ENCODE data around the gene KCNQ5.

Gene KCNQ5

DNA sequence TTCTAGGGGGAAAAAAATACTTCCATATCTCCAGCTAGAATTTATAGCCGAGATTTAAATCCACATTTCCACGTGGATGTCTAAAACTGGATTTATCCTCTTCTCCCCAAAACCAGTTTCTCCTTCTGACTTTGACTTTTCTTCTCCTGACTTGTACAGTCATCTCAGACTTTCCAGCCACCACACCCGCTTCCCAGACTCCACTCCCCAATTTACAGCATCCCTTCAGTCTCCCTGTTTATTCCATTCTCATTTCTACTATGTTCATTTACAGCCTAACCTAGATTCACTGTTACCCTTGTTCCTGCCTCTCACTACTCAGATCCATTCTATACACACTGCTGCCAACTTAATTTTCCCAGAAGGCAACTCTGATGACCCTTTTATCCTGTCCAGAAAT is 378.6 kb downstream of the KCNQ5 start:
- Histone ChIP-seq H3K9ac (ENCODE audit: low read length) (no peak overlapping the region), H3K27me3 (ENCODE audit: control insufficient read depth, insufficient read depth, low read length) (no peaks in the 10 kb centered on the region), H3K4me3 (ENCODE audit: low read length) (no peak overlapping the region), H3K27ac (ENCODE audit: low read length) (no peak overlapping the region), H3K36me3 (ENCODE audit: control insufficient read depth, low read depth, low read length) (no peaks in the 10 kb centered on the region), H3K9me3 (ENCODE audit: control insufficient read depth, low read depth, low read length) (no peaks in the 10 kb centered on the region), H3K4me1 (ENCODE audit: control insufficient read depth, low read depth, low read length) (peaks cover 1% of the 10 kb centered on the region)

DNA sequence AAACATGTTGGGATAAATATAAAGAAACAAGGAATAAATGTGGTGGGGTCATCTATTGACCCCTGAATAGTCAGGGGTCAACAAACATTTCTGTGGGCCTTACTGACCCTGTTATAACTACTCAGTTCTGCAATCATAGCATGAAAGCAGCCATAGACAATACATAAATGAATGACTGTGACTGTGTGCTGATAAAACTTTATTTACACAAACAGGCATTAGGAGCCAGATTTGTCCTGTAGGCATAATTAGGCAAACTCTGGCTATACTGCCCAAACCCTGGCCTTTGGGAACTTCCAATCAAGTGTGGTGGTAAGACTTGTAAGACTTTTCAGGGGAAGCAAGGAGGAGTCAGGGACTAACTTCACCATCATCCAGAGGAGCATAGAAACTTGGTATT is 380.7 kb downstream of the KCNQ5 start:
- Histone ChIP-seq H3K9ac (ENCODE audit: low read length) (no peak overlapping the region), H3K27ac (ENCODE audit: low read length) (no peak overlapping the region), H3K9me3 (ENCODE audit: control insufficient read depth, low read depth, low read length) (no peaks in the 10 kb centered on the region), H3K36me3 (ENCODE audit: control insufficient read depth, low read depth, low read length) (no peaks in the 10 kb centered on the region), H3K27me3 (ENCODE audit: control insufficient read depth, insufficient read depth, low read length) (no peaks in the 10 kb centered on the region), H3K4me1 (ENCODE audit: control insufficient read depth, low read depth, low read length) (peaks cover 4% of the 10 kb centered on the region), H3K4me3 (ENCODE audit: low read length) (no peak overlapping the region)

DNA sequence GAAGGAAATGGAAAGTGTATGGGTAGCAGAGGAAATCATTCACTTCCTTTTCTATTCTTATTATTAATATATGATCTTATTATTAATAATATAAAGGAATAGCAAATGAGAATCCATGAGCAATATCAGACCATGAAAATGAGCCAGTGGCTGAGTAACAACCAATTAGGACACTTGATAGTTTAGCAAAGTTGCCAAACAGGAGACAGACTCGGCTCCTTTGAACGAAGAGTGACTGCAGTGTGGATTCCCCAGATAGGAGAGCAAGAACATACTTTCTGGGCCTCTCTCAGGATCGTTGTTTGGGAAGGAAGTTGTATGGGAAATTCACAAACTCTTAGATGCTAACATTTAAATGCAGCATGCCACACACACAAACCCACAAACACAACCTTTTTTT is 381.4 kb downstream of the KCNQ5 start:
- H3K4me1 ChIP-seq (ENCODE audit: control insufficient read depth, low read depth, low read length) = peaks cover 4% of the 10 kb centered on the region
- H3K36me3 ChIP-seq (ENCODE audit: control insufficient read depth, low read depth, low read length) = no peaks in the 10 kb centered on the region
- no peak overlapping the region for H3K4me3 ChIP-seq (ENCODE audit: low read length)
- no peaks in the 10 kb centered on the region for H3K27me3 ChIP-seq (ENCODE audit: control insufficient read depth, insufficient read depth, low read length)
- no peaks in the 10 kb centered on the region for H3K9me3 ChIP-seq (ENCODE audit: control insufficient read depth, low read depth, low read length)
- H3K9ac ChIP-seq (ENCODE audit: low read length) = no peak overlapping the region
- H3K27ac ChIP-seq (ENCODE audit: low read length) = no peak overlapping the region

GRCh38 chr6:73004231-73004630 is 382.4 kb downstream of the KCNQ5 start:
- Histone ChIP-seq H3K4me3 (ENCODE audit: low read length) (no peak overlapping the region), H3K27ac (ENCODE audit: low read length) (no peak overlapping the region), H3K27me3 (ENCODE audit: control insufficient read depth, insufficient read depth, low read length) (no peaks in the 10 kb centered on the region), H3K36me3 (ENCODE audit: control insufficient read depth, low read depth, low read length) (no peaks in the 10 kb centered on the region), H3K9ac (ENCODE audit: low read length) (no peak overlapping the region), H3K4me1 (ENCODE audit: control insufficient read depth, low read depth, low read length) (peaks cover 4% of the 10 kb centered on the region), H3K9me3 (ENCODE audit: control insufficient read depth, low read depth, low read length) (no peaks in the 10 kb centered on the region)

- Histone ChIP-seq H3K36me3 (ENCODE audit: control insufficient read depth, low read depth, low read length) (no peaks in the 10 kb centered on the region), H3K9me3 (ENCODE audit: control insufficient read depth, low read depth, low read length) (no peaks in the 10 kb centered on the region), H3K9ac (ENCODE audit: low read length) (no peak overlapping the region), H3K4me1 (ENCODE audit: control insufficient read depth, low read depth, low read length) (peaks cover 4% of the 10 kb centered on the region), H3K27ac (ENCODE audit: low read length) (no peak overlapping the region), H3K27me3 (ENCODE audit: control insufficient read depth, insufficient read depth, low read length) (no peaks in the 10 kb centered on the region), H3K4me3 (ENCODE audit: low read length) (no peak overlapping the region)
Observed at GRCh38 chr6:73004861-73005260, 383.0 kb downstream of the KCNQ5 start.

DNA sequence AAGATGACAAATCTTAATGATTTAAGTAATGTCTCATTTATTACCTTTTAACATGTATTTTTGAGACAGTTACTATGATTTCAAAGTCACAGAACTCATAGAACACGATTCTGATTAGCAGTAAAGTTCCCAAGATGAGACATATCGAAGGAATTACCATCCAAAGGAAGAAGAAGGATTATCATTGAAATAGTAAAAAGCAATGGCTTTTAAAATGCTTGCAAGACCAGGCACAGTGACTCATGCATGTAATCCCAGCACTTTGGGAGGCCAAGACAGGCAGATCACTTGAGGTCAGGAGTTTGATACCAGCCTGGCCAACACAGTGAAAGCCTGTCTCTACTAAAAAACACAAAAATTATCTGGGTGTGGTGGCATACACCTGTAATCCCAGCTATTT is 384.3 kb downstream of the KCNQ5 start:
- no peaks in the 10 kb centered on the region for H3K36me3 ChIP-seq (ENCODE audit: control insufficient read depth, low read depth, low read length)
- H3K27me3 ChIP-seq (ENCODE audit: control insufficient read depth, insufficient read depth, low read length) = no peaks in the 10 kb centered on the region
- no peaks in the 10 kb centered on the region for H3K9me3 ChIP-seq (ENCODE audit: control insufficient read depth, low read depth, low read length)
- H3K4me1 ChIP-seq (ENCODE audit: control insufficient read depth, low read depth, low read length) = peaks cover 4% of the 10 kb centered on the region
- H3K4me3 ChIP-seq (ENCODE audit: low read length) = no peak overlapping the region
- no peak overlapping the region for H3K27ac ChIP-seq (ENCODE audit: low read length)
- H3K9ac ChIP-seq (ENCODE audit: low read length) = no peak overlapping the region

GRCh38 chr6:73011945-73012344 is 390.1 kb downstream of the KCNQ5 start:
- H3K9me3 ChIP-seq (ENCODE audit: control insufficient read depth, low read depth, low read length) = no peaks in the 10 kb centered on the region
- no peak overlapping the region for H3K9ac ChIP-seq (ENCODE audit: low read length)
- H3K4me1 ChIP-seq (ENCODE audit: control insufficient read depth, low read depth, low read length) = no peaks in the 10 kb centered on the region
- no peaks in the 10 kb centered on the region for H3K27me3 ChIP-seq (ENCODE audit: control insufficient read depth, insufficient read depth, low read length)
- no peak overlapping the region for H3K27ac ChIP-seq (ENCODE audit: low read length)
- no peak overlapping the region for H3K4me3 ChIP-seq (ENCODE audit: low read length)
- no peaks in the 10 kb centered on the region for H3K36me3 ChIP-seq (ENCODE audit: control insufficient read depth, low read depth, low read length)

GRCh38 chr6:73017476-73017875 is 395.6 kb downstream of the KCNQ5 start:
- Histone ChIP-seq H3K27me3 (ENCODE audit: control insufficient read depth, insufficient read depth, low read length) (no peaks in the 10 kb centered on the region), H3K9me3 (ENCODE audit: control insufficient read depth, low read depth, low read length) (no peaks in the 10 kb centered on the region), H3K4me3 (ENCODE audit: low read length) (no peak overlapping the region), H3K9ac (ENCODE audit: low read length) (no peak overlapping the region), H3K36me3 (ENCODE audit: control insufficient read depth, low read depth, low read length) (no peaks in the 10 kb centered on the region), H3K4me1 (ENCODE audit: control insufficient read depth, low read depth, low read length) (no peaks in the 10 kb centered on the region), H3K27ac (ENCODE audit: low read length) (no peak overlapping the region)

DNA sequence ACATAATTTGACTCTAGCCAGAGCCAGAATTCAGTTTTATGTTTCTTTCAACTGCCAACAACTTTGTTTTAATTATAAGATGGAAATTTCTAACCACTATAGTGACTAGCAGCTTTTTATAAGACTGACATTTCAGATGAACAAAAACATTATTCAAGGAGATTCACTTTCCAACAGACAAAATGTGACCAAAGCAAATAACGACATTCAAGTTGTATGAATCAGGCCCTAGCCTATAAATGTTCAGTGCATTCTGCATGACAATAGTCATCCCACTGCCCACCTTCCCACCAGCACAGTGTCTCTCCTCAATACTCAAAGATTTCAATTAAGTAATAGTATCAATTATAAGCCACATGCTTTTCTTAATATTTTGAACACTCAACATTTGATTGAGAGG is 402.7 kb downstream of the KCNQ5 start:
- H3K4me3 ChIP-seq (ENCODE audit: low read length) = no peak overlapping the region
- H3K9me3 ChIP-seq (ENCODE audit: control insufficient read depth, low read depth, low read length) = no peaks in the 10 kb centered on the region
- H3K36me3 ChIP-seq (ENCODE audit: control insufficient read depth, low read depth, low read length) = no peaks in the 10 kb centered on the region
- no peaks in the 10 kb centered on the region for H3K27me3 ChIP-seq (ENCODE audit: control insufficient read depth, insufficient read depth, low read length)
- no peak overlapping the region for H3K27ac ChIP-seq (ENCODE audit: low read length)
- peaks cover 18% of the 10 kb centered on the region for H3K4me1 ChIP-seq (ENCODE audit: control insufficient read depth, low read depth, low read length)
- H3K9ac ChIP-seq (ENCODE audit: low read length) = no peak overlapping the region

DNA sequence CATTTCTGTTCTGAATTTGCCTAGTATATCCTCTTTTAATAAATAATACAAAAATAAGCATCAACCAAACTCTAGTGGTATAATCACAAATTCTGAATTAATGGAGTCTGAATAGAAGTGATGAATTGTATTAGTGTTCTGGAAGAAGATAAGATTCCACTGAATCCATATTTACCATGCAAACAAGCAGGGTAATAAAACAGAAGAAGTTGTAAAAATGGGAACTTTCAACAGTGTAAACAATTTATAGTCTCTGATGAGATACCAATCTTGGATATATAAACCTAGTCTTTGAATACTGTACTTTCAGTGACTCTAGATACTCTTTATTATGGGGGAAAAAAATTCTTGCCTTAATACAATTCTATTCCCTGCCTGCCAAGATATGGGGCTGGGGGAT is 405.8 kb downstream of the KCNQ5 start:
- H3K27me3 ChIP-seq (ENCODE audit: control insufficient read depth, insufficient read depth, low read length) = no peaks in the 10 kb centered on the region
- H3K9me3 ChIP-seq (ENCODE audit: control insufficient read depth, low read depth, low read length) = no peaks in the 10 kb centered on the region
- no peaks in the 10 kb centered on the region for H3K36me3 ChIP-seq (ENCODE audit: control insufficient read depth, low read depth, low read length)
- H3K4me1 ChIP-seq (ENCODE audit: control insufficient read depth, low read depth, low read length) = peaks cover 18% of the 10 kb centered on the region
- H3K4me3 ChIP-seq (ENCODE audit: low read length) = no peak overlapping the region
- H3K9ac ChIP-seq (ENCODE audit: low read length) = no peak overlapping the region
- no peak overlapping the region for H3K27ac ChIP-seq (ENCODE audit: low read length)

DNA sequence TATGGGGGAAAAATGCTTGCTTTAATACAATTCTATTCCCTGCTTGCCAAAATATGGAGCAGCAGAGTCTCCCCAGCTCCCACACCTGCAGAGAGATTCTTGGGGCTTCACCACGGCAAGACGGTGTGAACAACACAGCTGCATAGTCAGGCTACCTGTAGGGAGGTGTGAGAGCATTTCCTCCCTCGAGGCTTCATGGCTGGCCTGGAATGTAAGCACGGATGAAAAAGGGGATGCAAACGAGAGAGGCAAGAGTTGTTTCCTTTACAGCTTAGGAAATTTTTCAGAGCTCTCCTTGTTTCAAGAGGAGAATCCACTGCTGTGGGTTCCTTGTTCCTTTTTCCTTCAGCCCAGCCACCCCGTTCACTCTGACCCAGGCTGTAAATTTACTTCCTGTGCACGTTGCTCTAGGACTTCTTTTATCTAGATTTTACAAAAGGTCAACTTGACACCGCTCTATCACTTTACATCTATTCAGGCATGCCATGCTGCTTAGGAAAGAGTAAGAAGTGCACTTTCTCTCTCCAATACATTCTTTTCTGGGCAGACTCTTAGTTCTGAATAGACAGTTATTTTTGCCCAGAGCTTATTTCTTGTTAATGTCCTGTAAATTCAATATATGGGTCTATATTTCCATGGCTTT is 406.4 kb downstream of the KCNQ5 start:
- Histone ChIP-seq H3K27me3 (ENCODE audit: control insufficient read depth, insufficient read depth, low read length) (no peaks in the 10 kb centered on the region), H3K4me1 (ENCODE audit: control insufficient read depth, low read depth, low read length) (peaks cover 18% of the 10 kb centered on the region), H3K36me3 (ENCODE audit: control insufficient read depth, low read depth, low read length) (no peaks in the 10 kb centered on the region), H3K4me3 (ENCODE audit: low read length) (no peak overlapping the region), H3K9me3 (ENCODE audit: control insufficient read depth, low read depth, low read length) (no peaks in the 10 kb centered on the region), H3K9ac (ENCODE audit: low read length) (no peak overlapping the region), H3K27ac (ENCODE audit: low read length) (no peak overlapping the region)

DNA sequence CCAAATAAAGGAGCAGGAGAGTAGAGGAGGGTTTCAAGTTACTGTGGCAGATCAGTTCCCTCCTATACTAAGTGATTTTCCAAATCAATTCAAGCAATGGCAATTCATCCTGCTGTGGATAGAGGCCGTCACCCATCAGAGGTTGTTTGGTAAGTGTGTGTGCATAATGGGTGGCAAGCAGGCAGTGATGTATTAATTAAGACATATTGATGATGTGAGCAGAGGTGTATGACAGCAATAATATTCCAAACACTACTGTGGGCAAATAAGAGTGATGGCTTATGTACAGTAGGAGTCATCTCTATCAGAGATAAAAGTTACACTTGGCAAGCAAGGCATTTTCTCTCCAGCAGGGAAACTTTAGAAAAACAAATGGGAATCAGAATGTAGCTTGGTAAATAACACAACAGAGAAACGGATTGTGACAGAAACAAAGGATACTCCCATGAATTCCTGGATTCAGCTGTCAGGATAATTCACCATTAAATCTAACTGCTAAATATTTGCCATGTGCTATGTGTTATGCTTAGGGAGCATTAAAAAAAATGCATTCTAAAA is 407.1 kb downstream of the KCNQ5 start:
- Histone ChIP-seq H3K4me3 (ENCODE audit: low read length) (no peak overlapping the region), H3K27me3 (ENCODE audit: control insufficient read depth, insufficient read depth, low read length) (no peaks in the 10 kb centered on the region), H3K9me3 (ENCODE audit: control insufficient read depth, low read depth, low read length) (no peaks in the 10 kb centered on the region), H3K36me3 (ENCODE audit: control insufficient read depth, low read depth, low read length) (no peaks in the 10 kb centered on the region), H3K9ac (ENCODE audit: low read length) (no peak overlapping the region), H3K4me1 (ENCODE audit: control insufficient read depth, low read depth, low read length) (peaks cover 18% of the 10 kb centered on the region), H3K27ac (ENCODE audit: low read length) (no peak overlapping the region)

All from iPS-18a (cell line).